Stimulated activated CD4-positive, alpha-beta T cell treated with anti-CD3 and anti-CD28 coated beads, Interleukin-4, amount 100 ng/mL, for 1 hour (primary cell): ENCODE data around the gene MEX3C.

ENCODE experiments used
- DNase-seq: peaks from one replicate; pipeline ENCODE4 v3.0.0-alpha.2; 2020

The MEX3C gene

GRCh38 chr18:51153659-51154371 is 43.7 kb downstream of the MEX3C start:
- DNase-seq, result peak; percentile 50

DNA sequence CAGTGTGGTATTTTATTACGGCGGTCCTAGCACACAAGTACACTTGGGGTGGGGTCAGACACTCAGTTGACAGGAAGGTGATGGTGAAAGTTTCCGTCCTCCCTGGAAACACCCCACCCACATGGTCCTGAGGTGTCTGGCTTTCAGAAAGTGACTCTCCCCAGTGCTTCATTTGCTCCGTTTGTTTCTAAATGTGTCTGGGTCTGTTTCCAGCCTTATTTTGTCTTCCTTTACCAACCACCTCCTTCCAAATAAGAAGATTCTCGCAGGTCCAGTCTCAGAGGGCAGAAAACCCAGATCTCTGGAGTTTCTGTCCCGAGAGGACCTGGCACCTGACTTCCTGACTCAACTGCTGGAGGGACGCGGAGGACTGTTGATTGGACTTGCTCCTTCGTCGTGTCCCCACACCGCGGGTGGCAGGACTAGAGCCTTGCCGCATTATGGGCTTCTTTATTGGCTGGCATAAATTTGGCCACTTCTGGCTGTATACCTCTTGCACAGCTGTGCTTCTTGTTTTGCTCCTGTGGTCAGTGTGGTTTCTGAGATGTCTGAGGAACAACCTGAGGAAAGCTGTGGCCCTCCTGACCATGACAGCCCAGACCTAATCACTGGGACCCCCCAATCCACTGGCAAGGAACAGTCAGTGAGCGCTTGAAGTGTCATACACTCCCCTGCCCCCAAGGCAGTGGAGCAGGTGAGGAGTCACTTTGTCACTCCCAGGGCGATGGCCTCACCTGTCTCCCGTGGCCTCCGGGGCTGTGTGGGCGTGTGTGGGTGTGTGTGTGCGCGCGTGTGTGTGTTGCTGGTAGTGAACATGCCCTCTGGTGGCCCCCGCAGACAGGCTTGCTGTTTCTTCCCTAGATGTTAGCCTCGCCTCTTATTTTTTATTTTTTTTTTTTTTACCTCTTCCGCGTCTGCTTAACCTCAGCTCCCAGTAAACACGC is 45.6 kb downstream of the MEX3C start:
- DNase-seq, result peak; percentile 76

GRCh38 chr18:51151185-51151567 is 46.3 kb downstream of the MEX3C start:
- no peak for DNase-seq

DNA sequence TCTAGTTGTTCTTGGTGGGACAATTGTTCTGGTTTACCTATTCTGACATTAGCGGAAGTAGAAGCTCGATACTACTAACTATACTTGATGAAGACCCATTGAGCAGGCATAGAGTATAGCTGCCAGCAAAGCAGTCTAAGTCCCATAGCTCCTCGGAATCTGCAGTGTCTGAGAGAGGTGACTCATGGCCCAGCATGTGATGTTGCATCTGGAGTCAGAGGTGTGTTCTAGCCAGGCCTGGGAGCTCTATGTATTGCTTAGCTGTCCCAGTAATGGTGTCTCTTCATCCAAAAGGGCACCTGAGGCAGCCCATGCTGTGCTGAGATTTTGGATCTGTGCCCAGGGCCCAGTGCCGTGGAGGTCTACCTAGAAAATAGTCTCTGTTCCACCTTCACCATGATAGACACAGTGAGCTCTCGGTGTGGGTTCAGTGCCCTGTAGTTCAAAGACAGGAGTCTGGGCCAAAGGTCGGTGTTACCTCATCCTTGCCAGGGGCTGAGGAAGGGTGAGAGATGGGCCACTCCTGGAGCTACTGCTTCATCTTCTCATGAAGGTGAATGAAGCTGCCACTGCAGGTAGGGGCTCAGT is 47.3 kb downstream of the MEX3C start:
- DNase-seq, result peak; percentile 19

DNA sequence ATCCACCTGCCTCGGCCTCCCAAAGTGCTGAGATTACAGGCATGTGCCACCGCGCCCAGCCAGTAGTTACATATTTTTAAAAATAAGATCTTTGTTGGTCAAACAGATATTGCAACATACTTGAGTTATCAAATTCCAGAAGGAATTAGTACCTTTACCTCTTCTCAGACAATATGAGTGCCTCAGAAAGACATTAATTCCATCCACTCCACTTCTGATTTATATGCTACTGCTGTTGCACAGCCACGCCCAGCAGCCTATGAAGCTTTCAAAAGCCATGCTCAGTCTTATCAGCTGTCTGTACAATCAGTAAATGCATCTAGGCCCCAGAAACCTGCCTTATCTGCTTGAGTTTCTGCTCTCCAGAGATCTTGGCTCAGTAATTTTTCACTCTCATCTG is 47.8 kb downstream of the MEX3C start:
- no peak for DNase-seq

GRCh38 chr18:51146909-51147308 is 50.6 kb downstream of the MEX3C start:
- no peak for DNase-seq

DNA sequence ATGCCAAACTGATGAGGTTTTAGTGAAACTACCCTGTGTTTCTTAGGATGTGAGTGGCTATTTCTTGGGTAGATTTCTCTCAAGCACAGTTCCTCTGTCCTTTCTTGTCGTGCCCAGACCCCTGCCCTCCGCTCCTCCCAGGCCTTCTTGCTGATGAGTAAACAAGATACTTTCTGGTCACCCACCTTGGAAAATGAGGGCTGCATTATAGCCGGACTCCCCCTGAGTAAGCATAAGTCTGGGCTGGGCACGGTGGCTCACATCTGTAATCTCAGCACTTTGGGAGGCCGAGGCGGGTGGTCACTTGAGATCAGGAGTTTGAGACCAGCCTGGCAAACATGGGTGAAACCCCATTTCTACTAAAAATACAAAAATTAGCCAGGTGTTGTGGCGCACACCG is 58.5 kb downstream of the MEX3C start:
- no peak for DNase-seq

GRCh38 chr18:51137891-51138290 is 59.6 kb downstream of the MEX3C start:
- DNase-seq, result no peak

GRCh38 chr18:51137026-51137729 is 60.3 kb downstream of the MEX3C start:
- DNase-seq, result no peak

- no peak for DNase-seq
Observed at GRCh38 chr18:51135795-51136194, 61.7 kb downstream of the MEX3C start.

GRCh38 chr18:51135364-51135763 is 62.1 kb downstream of the MEX3C start:
- no peak for DNase-seq

DNA sequence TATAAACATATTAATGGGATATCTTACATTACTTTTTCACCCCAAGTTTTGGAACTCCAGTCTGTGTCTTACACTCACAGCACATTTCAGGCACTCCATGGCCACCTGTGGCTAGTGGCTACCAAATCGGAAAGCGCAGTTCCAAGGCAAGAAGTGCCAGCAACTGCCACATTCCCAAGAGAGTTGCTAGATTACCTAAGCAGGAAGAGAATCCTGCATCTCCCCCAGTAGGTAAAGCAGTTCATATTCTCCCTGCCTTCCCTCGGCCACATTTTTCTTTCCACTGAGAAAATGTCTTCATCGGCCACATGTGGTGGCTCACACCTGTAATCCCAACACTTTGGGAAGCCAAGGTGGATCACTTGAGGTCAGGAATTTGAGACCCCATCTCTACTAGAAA is 62.8 kb downstream of the MEX3C start:
- no peak for DNase-seq

DNA sequence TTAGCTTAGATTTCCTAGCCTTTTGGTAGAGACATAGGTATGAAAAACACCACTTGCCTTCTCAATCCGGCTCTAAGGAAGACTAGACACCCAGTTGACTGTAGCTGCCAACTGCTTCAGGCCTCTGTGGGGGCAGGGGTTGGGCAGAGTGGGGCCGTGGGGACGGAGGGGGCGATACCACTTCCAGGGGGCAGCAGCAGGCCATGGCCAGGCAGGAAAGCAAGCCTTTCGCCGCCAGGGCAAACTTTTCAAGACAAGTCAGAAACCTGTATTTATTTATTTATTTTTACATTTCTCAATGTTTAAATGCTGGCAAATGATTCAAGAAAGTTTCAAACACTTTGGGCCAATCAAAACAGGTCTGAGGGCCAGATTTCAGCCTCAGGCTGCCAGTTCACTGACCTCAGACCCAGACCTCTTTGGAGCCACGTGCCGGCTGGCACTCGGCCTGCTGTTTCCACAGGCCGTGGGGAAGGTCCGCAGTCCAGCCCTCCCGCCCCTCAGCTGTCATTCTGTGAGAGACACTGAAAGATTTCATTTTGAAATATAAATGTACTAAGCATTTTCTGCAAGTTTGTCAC is 63.8 kb downstream of the MEX3C start:
- DNase-seq, result no peak

DNA sequence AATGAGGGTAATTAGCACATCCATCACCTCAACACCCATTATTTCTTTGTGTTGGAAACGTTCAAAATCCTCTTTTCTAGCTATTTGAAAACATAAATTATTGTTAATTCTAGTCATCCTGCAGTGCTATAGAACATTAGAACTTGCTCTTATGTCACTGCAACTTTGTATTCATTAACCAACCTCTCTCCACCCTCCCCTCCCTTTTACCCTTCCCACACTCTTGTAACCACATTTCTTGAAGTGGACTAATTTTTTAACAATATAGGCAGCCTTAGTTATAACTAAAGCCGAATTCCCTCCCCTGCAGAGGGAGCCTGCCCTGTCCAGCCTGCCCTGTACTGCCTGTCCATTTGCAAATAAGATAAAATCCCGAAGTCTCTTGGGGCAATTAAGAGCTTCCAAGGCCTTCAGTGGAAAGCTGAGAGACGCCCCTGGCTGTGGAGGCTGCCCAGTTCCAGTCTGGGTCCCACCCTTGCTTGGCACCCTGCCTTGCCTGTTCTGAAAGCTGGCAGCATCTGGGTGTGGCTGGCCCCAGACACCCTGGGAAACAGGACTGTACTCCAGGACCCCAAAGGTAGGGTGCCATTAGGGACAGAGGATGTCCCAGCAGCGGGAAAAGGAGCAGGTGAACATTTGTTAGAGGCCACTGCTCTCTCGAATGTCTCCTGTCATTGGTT is 65.1 kb downstream of the MEX3C start:
- no peak for DNase-seq

GRCh38 chr18:51128533-51128932 is 68.9 kb downstream of the MEX3C start:
- DNase-seq, result no peak

- DNase-seq, result no peak
Observed at GRCh38 chr18:51127664-51128063, 69.8 kb downstream of the MEX3C start.

DNA sequence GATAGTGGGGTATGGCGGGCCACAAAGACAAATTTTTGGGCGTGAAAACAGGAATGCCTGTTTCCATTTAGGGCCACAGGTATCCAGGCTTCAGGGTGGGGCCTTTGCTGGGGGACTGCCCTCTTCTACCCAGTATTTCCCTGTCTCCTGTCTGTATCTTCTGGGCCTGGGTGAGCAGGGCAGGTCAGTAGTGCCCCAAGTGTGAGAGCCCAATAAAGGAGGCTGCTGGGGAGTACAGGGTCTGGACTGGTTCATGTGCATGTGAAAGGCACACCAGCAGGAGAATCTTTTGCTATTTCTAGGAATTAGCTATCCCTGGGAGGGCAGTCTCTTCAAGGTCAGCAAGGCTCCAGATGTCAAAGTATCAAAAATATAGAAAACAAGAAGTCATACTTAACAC is 71.5 kb downstream of the MEX3C start:
- no peak for DNase-seq
